ENCODE data around the gene VSNL1.

- no peak for TF ChIP-seq ZXDB (tag by site-specific recombination; IDR thresholded peaks at IDR 0.05)
- no peak for TF ChIP-seq ZNF155 (tag by site-specific recombination; IDR thresholded peaks at IDR 0.05)
- no peak for TF ChIP-seq PATZ1 (tag by site-specific recombination; IDR thresholded peaks at IDR 0.05)
- TF ChIP-seq BCL6B (tag by site-specific recombination; IDR thresholded peaks at IDR 0.05): no peak
- TF ChIP-seq ZFP69B (tag by site-specific recombination; IDR thresholded peaks at IDR 0.05): no peak
- TF ChIP-seq, protein P1, sequence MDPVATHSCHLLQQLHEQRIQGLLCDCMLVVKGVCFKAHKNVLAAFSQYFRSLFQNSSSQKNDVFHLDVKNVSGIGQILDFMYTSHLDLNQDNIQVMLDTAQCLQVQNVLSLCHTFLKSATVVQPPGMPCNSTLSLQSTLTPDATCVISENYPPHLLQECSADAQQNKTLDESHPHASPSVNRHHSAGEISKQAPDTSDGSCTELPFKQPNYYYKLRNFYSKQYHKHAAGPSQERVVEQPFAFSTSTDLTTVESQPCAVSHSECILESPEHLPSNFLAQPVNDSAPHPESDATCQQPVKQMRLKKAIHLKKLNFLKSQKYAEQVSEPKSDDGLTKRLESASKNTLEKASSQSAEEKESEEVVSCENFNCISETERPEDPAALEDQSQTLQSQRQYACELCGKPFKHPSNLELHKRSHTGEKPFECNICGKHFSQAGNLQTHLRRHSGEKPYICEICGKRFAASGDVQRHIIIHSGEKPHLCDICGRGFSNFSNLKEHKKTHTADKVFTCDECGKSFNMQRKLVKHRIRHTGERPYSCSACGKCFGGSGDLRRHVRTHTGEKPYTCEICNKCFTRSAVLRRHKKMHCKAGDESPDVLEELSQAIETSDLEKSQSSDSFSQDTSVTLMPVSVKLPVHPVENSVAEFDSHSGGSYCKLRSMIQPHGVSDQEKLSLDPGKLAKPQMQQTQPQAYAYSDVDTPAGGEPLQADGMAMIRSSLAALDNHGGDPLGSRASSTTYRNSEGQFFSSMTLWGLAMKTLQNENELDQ (tag by site-specific recombination; IDR thresholded peaks at IDR 0.05; ENCODE audit: low read depth): no peak
- no peak for TF ChIP-seq ZNF426 (tag by site-specific recombination; IDR thresholded peaks at IDR 0.05)
- no peak for TF ChIP-seq GLIS2 (tag by site-specific recombination; IDR thresholded peaks at IDR 0.05)
- TF ChIP-seq, protein P2, sequence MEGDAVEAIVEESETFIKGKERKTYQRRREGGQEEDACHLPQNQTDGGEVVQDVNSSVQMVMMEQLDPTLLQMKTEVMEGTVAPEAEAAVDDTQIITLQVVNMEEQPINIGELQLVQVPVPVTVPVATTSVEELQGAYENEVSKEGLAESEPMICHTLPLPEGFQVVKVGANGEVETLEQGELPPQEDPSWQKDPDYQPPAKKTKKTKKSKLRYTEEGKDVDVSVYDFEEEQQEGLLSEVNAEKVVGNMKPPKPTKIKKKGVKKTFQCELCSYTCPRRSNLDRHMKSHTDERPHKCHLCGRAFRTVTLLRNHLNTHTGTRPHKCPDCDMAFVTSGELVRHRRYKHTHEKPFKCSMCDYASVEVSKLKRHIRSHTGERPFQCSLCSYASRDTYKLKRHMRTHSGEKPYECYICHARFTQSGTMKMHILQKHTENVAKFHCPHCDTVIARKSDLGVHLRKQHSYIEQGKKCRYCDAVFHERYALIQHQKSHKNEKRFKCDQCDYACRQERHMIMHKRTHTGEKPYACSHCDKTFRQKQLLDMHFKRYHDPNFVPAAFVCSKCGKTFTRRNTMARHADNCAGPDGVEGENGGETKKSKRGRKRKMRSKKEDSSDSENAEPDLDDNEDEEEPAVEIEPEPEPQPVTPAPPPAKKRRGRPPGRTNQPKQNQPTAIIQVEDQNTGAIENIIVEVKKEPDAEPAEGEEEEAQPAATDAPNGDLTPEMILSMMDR (tag by site-specific recombination; IDR thresholded peaks at IDR 0.05): no peak
- no peak for TF ChIP-seq ZNF274 (IDR thresholded peaks at IDR 0.05; ENCODE audit: low read length)
- no peak for TF ChIP-seq ZNF274 (tag by site-specific recombination; IDR thresholded peaks at IDR 0.05; ENCODE audit: borderline replicate concordance)
- TF ChIP-seq ZNF623 (tag by site-specific recombination; IDR thresholded peaks at IDR 0.05): no peak
Observed at GRCh38 chr2:17620841-17621240, 80.3 kb downstream of the VSNL1 start.

Measured in HEK293 (cell line).